ENCODE results near the gene SAP25. TPM values are rescaled to one million over a fixed set of nuclear protein-coding genes. Genes with fewer than 3 reads are reported as not detected.

SAP25 gene
- total RNA-seq, 4 donors from 2014 or later, result 1.3 to 1.7 TPM; not detected in 2

GRCh38 chr7:100575746-100576383, 2.2 kb upstream of the SAP25 start:
- no peak overlapping the region for H3K4me3 ChIP-seq (ENCODE audit: low read depth, poor library complexity, severe bottlenecking)
- WGBS, 2 donors, result 86 to 88% methylated on average over 17 of the region's 17 CpGs
- intact Hi-C loops (cut with DNase I; ENCODE audit: low total_unique reads), result no loop called here
- TF ChIP-seq POLR2A (IDR thresholded peaks at IDR 0.05), result no peak
- TF ChIP-seq, protein P1, sequence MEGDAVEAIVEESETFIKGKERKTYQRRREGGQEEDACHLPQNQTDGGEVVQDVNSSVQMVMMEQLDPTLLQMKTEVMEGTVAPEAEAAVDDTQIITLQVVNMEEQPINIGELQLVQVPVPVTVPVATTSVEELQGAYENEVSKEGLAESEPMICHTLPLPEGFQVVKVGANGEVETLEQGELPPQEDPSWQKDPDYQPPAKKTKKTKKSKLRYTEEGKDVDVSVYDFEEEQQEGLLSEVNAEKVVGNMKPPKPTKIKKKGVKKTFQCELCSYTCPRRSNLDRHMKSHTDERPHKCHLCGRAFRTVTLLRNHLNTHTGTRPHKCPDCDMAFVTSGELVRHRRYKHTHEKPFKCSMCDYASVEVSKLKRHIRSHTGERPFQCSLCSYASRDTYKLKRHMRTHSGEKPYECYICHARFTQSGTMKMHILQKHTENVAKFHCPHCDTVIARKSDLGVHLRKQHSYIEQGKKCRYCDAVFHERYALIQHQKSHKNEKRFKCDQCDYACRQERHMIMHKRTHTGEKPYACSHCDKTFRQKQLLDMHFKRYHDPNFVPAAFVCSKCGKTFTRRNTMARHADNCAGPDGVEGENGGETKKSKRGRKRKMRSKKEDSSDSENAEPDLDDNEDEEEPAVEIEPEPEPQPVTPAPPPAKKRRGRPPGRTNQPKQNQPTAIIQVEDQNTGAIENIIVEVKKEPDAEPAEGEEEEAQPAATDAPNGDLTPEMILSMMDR (IDR thresholded peaks at IDR 0.05), result no peak
- DNase-seq (ENCODE audit: low spot score in 2 of 2), result no peak

DNA sequence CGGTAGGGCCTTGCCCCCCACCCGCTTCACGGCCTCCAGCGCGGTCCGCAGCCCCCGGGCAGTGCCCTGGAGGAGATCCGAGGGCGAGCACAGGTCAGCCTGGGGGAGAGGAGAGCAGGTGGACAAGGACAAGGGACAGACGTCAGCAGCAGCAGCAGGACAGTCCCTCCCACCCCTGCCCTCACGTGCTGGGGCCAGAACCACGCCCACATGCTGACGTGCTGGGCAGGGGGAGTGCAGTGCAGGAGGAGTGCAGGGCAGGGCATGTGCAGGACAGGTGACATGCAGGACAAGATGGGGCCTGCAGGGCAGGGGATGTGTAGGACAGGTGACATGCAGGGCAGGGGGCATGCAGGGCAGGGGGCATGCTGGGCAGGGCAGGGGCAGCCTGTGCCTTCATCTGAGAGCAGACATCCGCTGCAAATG, 1.5 kb upstream of the SAP25 start:
- TF ChIP-seq, protein P1 (IDR thresholded peaks at IDR 0.05), result no peak
- no peak for TF ChIP-seq POLR2A (IDR thresholded peaks at IDR 0.05)
- DNase-seq (ENCODE audit: low spot score in 2 of 2), result no peak
- intact Hi-C loops (cut with DNase I; ENCODE audit: low total_unique reads), result no loop called here
- 81 to 85% methylated on average over 14 of the region's 14 CpGs for WGBS, 2 donors
- H3K4me3 ChIP-seq (ENCODE audit: low read depth, poor library complexity, severe bottlenecking), result no peak overlapping the region

DNA sequence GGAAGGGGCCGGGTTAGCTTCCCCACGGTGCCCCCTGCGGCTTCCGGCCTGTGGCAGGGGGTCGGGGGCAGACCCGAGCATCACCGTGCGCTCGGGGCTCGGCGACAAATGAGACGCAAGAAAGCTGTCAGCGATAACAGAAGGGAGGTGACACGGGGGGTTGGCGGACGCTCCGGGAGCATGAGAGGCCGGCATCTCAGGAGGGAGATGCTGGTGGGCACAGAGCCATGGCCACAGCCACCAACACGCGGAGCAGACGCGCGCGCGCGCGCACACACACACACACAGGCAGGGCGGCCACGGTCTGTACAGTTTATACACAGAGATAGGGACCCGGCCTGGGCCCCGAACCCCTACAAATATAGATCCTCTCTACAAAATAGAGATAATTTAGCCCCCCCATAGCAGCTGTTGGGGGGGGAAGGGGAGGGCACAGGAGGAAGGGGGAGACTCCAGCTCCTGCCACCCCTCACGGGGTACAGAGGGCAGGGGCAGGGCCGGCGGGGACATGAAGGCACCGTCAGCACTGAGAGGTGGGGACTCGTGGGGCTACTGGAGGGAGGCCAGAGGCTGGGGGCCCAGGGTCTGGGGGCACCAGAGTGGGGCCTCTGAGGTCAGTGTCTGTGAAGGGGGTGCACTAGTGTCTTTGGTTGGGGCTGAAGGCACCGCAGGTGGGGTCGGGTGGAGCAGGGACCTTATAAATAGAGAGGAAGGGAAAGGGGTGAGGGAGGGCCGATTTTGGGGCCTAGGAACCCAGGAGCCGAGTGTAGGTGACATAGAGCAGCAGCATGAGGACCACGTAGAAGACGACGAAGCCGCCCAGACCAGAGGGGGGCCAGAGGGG, 884 bp upstream of the SAP25 start:
- DNase-seq (ENCODE audit: low spot score in 2 of 2), result no peak
- TF ChIP-seq, protein P1 (IDR thresholded peaks at IDR 0.05), result no peak
- TF ChIP-seq POLR2A (IDR thresholded peaks at IDR 0.05), result no peak
- no peak overlapping the region for H3K4me3 ChIP-seq (ENCODE audit: low read depth, poor library complexity, severe bottlenecking)
- 92% methylated on average over 44 of the region's 44 CpGs for WGBS, 2 donors
- intact Hi-C loops (cut with DNase I; ENCODE audit: low total_unique reads), result no loop called here

DNA sequence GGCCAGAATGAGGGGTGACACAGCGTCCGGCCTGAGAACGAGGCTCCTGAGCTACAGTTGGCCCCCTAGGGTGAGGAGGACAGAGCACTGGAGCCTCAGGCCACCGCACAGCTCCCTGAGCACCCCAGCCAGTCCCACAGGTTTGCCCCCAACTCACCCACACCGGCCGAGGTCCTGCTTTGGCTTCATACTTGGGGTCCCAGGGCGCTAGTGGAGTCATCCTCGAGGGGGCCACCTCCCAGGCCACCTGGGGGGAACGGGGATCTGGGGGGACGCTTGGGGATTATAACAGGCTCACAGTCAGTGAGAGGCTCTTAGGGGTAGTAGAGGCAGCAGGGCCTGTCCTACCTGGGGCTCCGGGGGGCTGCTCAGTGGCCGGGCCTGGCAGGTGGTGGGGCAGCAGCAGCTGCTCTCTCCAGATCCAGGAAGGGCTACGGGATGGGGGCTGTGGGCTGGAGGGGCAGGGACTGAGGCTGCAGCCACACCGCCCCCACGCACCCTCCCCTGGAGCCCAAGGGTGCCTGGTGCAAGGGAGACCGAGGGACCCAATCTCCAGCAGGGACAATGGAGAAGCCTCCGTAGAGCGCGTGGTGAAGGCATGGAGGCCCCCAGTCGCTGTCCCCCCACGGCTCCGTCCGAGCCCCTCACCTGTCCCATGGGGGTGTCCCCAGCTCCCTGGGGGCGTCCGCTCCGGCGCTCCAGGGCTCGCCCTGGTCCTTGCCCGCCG, 588 bp downstream of the SAP25 start:
- no peak overlapping the region for H3K4me3 ChIP-seq (ENCODE audit: low read depth, poor library complexity, severe bottlenecking)
- intact Hi-C loops (cut with DNase I; ENCODE audit: low total_unique reads), result no loop called here
- TF ChIP-seq, protein P1 (IDR thresholded peaks at IDR 0.05), result no peak
- TF ChIP-seq POLR2A (IDR thresholded peaks at IDR 0.05), result no peak
- WGBS, 2 donors, result 91 to 97% methylated on average over 13 to 26 of the region's 30 CpGs
- DNase-seq (ENCODE audit: low spot score in 2 of 2), result no peak

- WGBS, 2 donors, result 81 to 83% methylated on average over 17 to 20 of the region's 20 CpGs
- TF ChIP-seq POLR2A (IDR thresholded peaks at IDR 0.05), result no peak
- TF ChIP-seq, protein P1 (IDR thresholded peaks at IDR 0.05), result no peak
- DNase-seq (ENCODE audit: low spot score in 2 of 2), result no peak
- H3K4me3 ChIP-seq (ENCODE audit: low read depth, poor library complexity, severe bottlenecking), result no peak overlapping the region
- intact Hi-C loops (cut with DNase I; ENCODE audit: low total_unique reads), result no loop called here
These were observed 1.3 kb downstream of the SAP25 start for GRCh38 chr7:100572281-100572948.

Measured in lower leg skin (tissue), 4 donors.